Type B pancreatic cell (in vitro differentiated cells): ENCODE data around the gene TGM6. TPM values are rescaled to one million over a fixed set of nuclear protein-coding genes. Genes with fewer than 3 reads are reported as not detected.
A peak's percentile ranks its signal among the peaks of the same experiment; 100 is the strongest.

Experiments used
- DNase-seq: peaks from one replicate; pipeline ENCODE4 v3.0.0; 2021; ENCODE audit warnings: mixed read lengths; ENCODE audit not compliant: unreplicated experiment; ENCODE audit errors: extremely low spot score
- H3K27ac Mint-ChIP-seq: 2 replicates; pipeline ENCODE4 v1.8.0; 2021; ENCODE audit warnings: mild to moderate bottlenecking, mixed read lengths
- H3K27me3 Mint-ChIP-seq: 2 replicates; pipeline ENCODE4 v1.8.0; 2021; ENCODE audit warnings: mixed read lengths
- H3K36me3 Mint-ChIP-seq: 2 replicates; pipeline ENCODE4 v1.8.0; 2021; ENCODE audit warnings: mixed read lengths
- H3K4me1 Mint-ChIP-seq: one replicate; pipeline ENCODE4 v1.8.0; 2021; ENCODE audit warnings: mixed read lengths; ENCODE audit not compliant: unreplicated experiment
- H3K4me3 Mint-ChIP-seq: 2 replicates; pipeline ENCODE4 v1.8.0; 2021; ENCODE audit warnings: mild to moderate bottlenecking, mixed read lengths
- H3K9me3 Mint-ChIP-seq: 2 replicates; pipeline ENCODE4 v1.8.0; 2021; ENCODE audit warnings: mixed read lengths
- CTCF ChIP-seq: fragments of 200-600 bp; sonication (generic); conservative IDR thresholded peaks from 2 replicates; pipeline ENCODE4 v1.5.0; 2021; ENCODE audit warnings: antibody characterized with exemption, mild to moderate bottlenecking
- long read RNA-seq: library from polyadenylated mRNA; unstranded; transcript quantifications from one replicate; pipeline ENCODE4 v2.0.0, GENCODE V29; 2020
- total RNA-seq: library from RNA; stranded (reverse); gene quantifications from 2 replicates; pipeline ENCODE4 v1.2.1, GENCODE V29; 2021; ENCODE audit warnings: low replicate concordance

Gene TGM6
- not detected in 2 replicates for total RNA-seq
- long read RNA-seq = 0 reads

DNA sequence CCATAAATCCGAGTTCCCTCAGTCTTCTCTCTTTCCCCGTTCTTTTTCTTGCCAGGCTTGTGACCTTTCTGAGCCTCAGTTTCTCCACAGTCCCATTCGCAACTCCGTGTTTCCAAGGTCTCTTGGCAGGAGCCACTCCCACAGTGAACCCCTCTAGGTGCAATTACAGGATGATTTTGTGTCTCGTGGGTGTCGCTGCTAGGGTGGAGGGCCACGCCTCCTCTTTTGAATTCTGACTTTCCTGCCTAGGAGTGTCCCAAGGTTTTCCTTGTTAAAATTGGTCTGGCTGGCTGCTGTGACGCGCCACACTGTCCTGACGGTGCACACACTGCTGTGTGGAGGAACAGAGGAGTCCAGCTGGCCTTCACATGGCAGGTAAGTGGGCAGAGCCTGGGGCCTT is at the start of gene TGM6:
Gene TGM6 (plus strand): TSS at position 301 of the 400 bp plus-strand sequence. CDS start 68 bp downstream, at position 369.
- no peaks in the 10 kb centered on the region for H3K36me3 Mint-ChIP-seq
- no peaks in the 10 kb centered on the region for H3K27me3 Mint-ChIP-seq
- DNase-seq = no peak
- no peak within 1 kb of the TSS for H3K27ac Mint-ChIP-seq
- no peaks in the 10 kb centered on the region for H3K4me1 Mint-ChIP-seq
- no peaks in the 10 kb centered on the region for H3K9me3 Mint-ChIP-seq
- TF ChIP-seq CTCF = no peak
- H3K4me3 Mint-ChIP-seq = no peak within 1 kb of the TSS

- no peaks in the 10 kb centered on the region for H3K36me3 Mint-ChIP-seq
- no peak overlapping the region for H3K27ac Mint-ChIP-seq
- peaks cover 4% of the 10 kb centered on the region for H3K4me1 Mint-ChIP-seq
- peaks cover 7% of the 10 kb centered on the region for H3K27me3 Mint-ChIP-seq
- no peak overlapping the region for H3K4me3 Mint-ChIP-seq
- no peaks in the 10 kb centered on the region for H3K9me3 Mint-ChIP-seq
- no peak for TF ChIP-seq CTCF
- DNase-seq = no peak
These were observed 49.6 kb upstream of the TGM6 start for GRCh38 chr20:2331106-2331505.

DNA sequence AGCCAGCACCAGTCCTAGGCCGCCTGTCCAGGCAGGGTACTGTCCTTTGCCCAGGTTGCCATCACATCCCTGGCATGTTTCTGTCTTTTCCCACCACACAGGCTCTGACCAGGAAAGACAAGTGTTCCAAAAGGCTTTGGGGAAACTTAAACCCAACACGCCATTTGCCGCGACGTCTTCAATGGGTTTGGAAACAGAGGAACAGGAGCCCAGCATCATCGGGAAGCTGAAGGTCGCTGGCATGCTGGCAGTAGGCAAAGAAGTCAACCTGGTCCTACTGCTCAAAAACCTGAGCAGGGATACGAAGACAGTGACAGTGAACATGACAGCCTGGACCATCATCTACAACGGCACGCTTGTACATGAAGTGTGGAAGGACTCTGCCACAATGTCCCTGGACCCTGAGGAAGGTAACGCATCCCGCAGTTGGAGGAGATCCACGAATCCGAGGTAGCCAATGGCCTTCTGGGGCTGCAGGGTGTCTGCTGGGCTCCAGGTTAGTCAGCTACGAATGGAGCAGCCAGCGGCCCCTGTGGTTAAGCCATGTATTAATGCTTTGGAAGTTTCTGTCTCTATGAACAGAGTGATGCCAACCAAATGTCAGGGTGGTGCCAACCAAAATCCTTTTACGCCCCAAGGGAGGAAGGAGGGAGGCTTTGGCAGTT is 48.7 kb upstream of the TGM6 start:
- H3K9me3 Mint-ChIP-seq = no peaks in the 10 kb centered on the region
- no peak for DNase-seq
- H3K4me3 Mint-ChIP-seq = no peak overlapping the region
- no peak overlapping the region for H3K27ac Mint-ChIP-seq
- H3K36me3 Mint-ChIP-seq = no peaks in the 10 kb centered on the region
- no peak for TF ChIP-seq CTCF
- H3K4me1 Mint-ChIP-seq = peaks cover 4% of the 10 kb centered on the region
- peaks cover 9% of the 10 kb centered on the region for H3K27me3 Mint-ChIP-seq

DNA sequence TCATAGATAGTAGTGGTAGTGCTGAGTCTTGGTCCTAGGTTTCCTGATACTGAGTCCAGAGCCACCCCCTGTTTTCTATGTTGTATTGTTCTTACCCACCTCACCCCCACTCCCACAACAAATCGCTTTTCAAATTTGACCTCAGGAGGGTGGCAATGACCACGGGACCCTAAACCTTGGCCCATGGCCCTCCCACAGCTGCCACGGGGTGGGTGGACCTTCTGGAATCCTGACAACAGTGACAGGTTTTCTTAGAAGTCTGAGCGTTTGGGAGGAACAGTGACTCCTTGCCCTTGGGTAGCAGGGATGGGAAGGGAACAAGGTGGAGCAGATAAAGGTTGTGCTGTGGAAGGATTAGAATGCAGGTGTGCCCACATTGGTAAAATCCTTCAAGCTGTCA is 48.0 kb upstream of the TGM6 start:
- Mint-ChIP-seq H3K4me3 (no peak overlapping the region), H3K27ac (no peak overlapping the region), H3K9me3 (no peaks in the 10 kb centered on the region), H3K36me3 (no peaks in the 10 kb centered on the region), H3K4me1 (peaks cover 4% of the 10 kb centered on the region), H3K27me3 (peaks cover 8% of the 10 kb centered on the region)
- TF ChIP-seq CTCF = no peak
- DNase-seq = no peak

GRCh38 chr20:2333821-2334220 is 46.9 kb upstream of the TGM6 start:
- H3K9me3 Mint-ChIP-seq = no peaks in the 10 kb centered on the region
- peaks cover 8% of the 10 kb centered on the region for H3K27me3 Mint-ChIP-seq
- DNase-seq = peak; percentile 37

More at GRCh38 chr20:2333821-2334220, 46.9 kb upstream of the TGM6 start:
- Mint-ChIP-seq H3K4me1 (peaks cover 4% of the 10 kb centered on the region), H3K4me3 (no peak overlapping the region), H3K36me3 (no peaks in the 10 kb centered on the region), H3K27ac (no peak overlapping the region)
- no peak for TF ChIP-seq CTCF
